ENCODE results near the gene PEX14.

GRCh38 chr1:10598389-10598702 lies 123.6 kb downstream of the PEX14 start:
- TF ChIP-seq ZNF764 (CRISPR knock-in tag; IDR thresholded peaks at IDR 0.05; ENCODE audit: low read depth) (no peak), ZNF263 (CRISPR knock-in tag; IDR thresholded peaks at IDR 0.05; ENCODE audit: borderline replicate concordance) (no peak), RFX5 (IDR thresholded peaks at IDR 0.05; ENCODE audit: low read depth, low read length) (no peak), ZNF318 (IDR thresholded peaks at IDR 0.05; ENCODE audit: borderline replicate concordance in 1 of 2, low read depth in 1 of 2) (no peak), HDAC2 (IDR thresholded peaks at IDR 0.05) (no peak), CSDE1 (IDR thresholded peaks at IDR 0.05) (no peak), TEAD1 (CRISPR knock-in tag; IDR thresholded peaks at IDR 0.05) (no peak), FOXK2 (conservative IDR thresholded peaks at IDR 0.05 in 1 of 2, IDR thresholded peaks at IDR 0.05 in 1 of 2; ENCODE audit: low read depth in 2 of 2) (no peak), NFYB (IDR thresholded peaks at IDR 0.05; ENCODE audit: extremely low read depth, insufficient read length) (no peak), CTCF (IDR thresholded peaks at IDR 0.05 in 2 of 3, conservative IDR thresholded peaks at IDR 0.05 in 1 of 3; ENCODE audit: insufficient read depth in 2 of 3, low read depth in 1 of 3, low read length in 3 of 3) (0 out of 6 replicates have a peak, but pooled peaks of 1 of the 3 experiments have one; percentile 2), MXI1 (IDR thresholded peaks at IDR 0.05; ENCODE audit: low read depth, low read length) (no peak), SMARCA4 (IDR thresholded peaks at IDR 0.05) (no peak)
